GM19035 (cell line): ENCODE measurements around the gene SPAAR.
"Not testable (repeated sequence)": the region's sequence is repeated elsewhere in the genome, so short reads cannot be mapped to it uniquely, and the experiment has no call there.

Source experiments
- ATAC-seq: cut with Tn5 transposase; IDR thresholded peaks from one replicate; pipeline ENCODE4 v1.9.1; 2021; ENCODE audit not compliant: unreplicated experiment

The SPAAR gene

GRCh38 chr9:35909274-35909673, at the start of gene SPAAR:
TSS of gene SPAAR (plus strand) at chr9:35909490. CDS start at chr9:35910464, 974 bp downstream.
- ATAC-seq: no peak

GRCh38 chr9:35859990-35860339, 49.3 kb upstream of the SPAAR start:
- no peak for ATAC-seq

- ATAC-seq: no peak
Observed at GRCh38 chr9:35861161-35861897, 48.0 kb upstream of the SPAAR start.

- no peak for ATAC-seq
Observed at GRCh38 chr9:35862328-35862727, 47.0 kb upstream of the SPAAR start.

GRCh38 chr9:35863583-35863982, 45.7 kb upstream of the SPAAR start:
- no peak for ATAC-seq

GRCh38 chr9:35864695-35865255, 44.5 kb upstream of the SPAAR start:
- ATAC-seq: no peak

GRCh38 chr9:35867538-35867937, 41.8 kb upstream of the SPAAR start:
- no peak for ATAC-seq

- no peak for ATAC-seq
Observed at GRCh38 chr9:35868933-35869332, 40.4 kb upstream of the SPAAR start.

GRCh38 chr9:35869621-35870216, 39.6 kb upstream of the SPAAR start:
- ATAC-seq: no peak

- ATAC-seq: no peak
Observed at GRCh38 chr9:35870351-35870923, 38.9 kb upstream of the SPAAR start, which contains the start of gene OR13J1. TSS of gene OR13J1 (minus strand) at chr9:35870401. CDS start at chr9:35870401, 0 bp downstream.

- no peak for ATAC-seq
Observed at GRCh38 chr9:35871545-35871944, 37.7 kb upstream of the SPAAR start.

- no peak for ATAC-seq
Observed at GRCh38 chr9:35872505-35872904, 36.8 kb upstream of the SPAAR start.

GRCh38 chr9:35882263-35882848, 26.9 kb upstream of the SPAAR start:
- no peak for ATAC-seq

GRCh38 chr9:35882996-35883395, 26.3 kb upstream of the SPAAR start:
- no peak for ATAC-seq

- not testable (repeated sequence) for ATAC-seq
Observed at GRCh38 chr9:35884908-35885307, 24.4 kb upstream of the SPAAR start.

- no peak for ATAC-seq
Observed at GRCh38 chr9:35891646-35892045, 17.6 kb upstream of the SPAAR start.

- no peak for ATAC-seq
Observed at GRCh38 chr9:35892051-35892450, 17.2 kb upstream of the SPAAR start.

GRCh38 chr9:35896570-35896969, 12.7 kb upstream of the SPAAR start:
- no peak for ATAC-seq

- not testable (repeated sequence) for ATAC-seq
Observed at GRCh38 chr9:35897376-35898099, 11.8 kb upstream of the SPAAR start.

- ATAC-seq: no peak
Observed at GRCh38 chr9:35898337-35898736, 11.0 kb upstream of the SPAAR start.

GRCh38 chr9:35899021-35899420, 10.3 kb upstream of the SPAAR start:
- ATAC-seq: no peak
